ENCODE data around the gene TAPBPL.
A peak's percentile ranks its signal among the peaks of the same experiment; 100 is the strongest.

TAPBPL gene

GRCh38 chr12:6437586-6437985 lies 14.3 kb upstream of the TAPBPL start:
- no peak for DNase-seq

GRCh38 chr12:6438345-6438744 lies 13.5 kb upstream of the TAPBPL start:
- DNase-seq = no peak

DNA sequence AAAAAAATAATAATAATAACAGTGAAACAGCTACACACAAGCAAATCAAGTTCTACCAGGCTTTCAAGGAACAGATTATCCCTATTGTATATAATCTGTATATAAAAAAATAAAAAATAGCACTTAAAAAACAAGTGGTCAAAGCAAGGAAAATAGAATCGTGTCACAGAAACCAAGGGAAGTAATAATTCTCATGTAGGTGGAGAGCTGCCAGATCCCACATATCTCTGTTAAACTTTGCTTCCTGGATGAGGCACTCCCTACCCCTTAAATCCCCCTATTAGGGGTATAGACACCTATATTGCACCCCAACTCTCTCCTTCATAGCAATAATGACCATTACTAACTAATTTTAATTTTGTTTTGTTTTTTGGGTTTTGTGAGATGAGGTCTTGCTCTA lies 11.5 kb upstream of the TAPBPL start:
- no peak for DNase-seq

DNA sequence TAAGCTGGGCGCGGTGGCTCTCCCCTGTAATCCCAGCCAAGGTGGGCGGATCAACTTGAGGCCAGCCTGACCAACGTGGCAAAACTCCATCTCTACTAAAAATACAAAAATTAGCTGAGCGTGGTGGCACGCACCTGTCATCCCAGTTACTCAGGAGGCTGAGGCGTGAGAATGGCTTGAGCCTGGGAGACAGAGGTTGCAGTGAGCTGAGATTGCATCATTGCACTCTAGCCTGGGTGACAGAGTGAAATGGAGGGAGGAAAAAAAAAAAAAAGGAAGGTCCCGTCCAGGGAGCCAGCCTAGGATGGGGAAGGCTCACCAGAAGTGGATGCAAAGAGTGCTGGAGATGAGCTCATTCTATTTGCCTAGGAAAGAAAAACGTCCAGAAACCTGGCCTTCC lies 9.0 kb upstream of the TAPBPL start:
- DNase-seq = no peak

DNA sequence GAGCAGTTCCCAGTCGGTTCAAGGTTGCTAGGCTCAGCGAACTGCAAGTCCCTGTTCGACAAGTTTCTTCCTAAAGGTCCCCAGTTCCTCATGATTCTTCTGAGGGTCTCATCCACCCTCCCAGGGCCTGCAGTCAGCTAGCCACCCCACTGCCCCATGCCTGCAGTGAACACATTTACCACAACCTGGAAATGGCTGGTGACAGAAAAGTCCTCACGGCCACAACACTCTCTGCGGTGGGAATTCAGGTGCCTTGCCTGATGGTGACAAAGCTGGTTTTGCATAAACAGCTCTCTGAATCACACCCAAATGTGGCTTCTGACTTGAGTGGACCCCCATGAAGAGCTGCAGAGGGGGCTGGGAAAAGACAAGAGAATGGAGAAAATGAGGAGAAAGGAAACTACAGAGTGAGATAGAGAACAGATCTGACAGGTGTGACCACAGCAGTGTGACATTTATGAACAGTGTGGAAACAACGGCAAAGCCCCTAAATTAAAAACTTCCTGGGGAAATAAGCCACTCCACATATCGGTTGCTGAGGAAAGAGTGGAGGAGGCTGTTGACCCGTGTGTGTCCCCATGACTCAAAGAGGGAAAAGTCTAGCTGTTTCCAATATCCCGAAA lies 8.4 kb upstream of the TAPBPL start:
- peak; percentile 77 for DNase-seq

- no peak for DNase-seq
These were observed 7.8 kb upstream of the TAPBPL start for GRCh38 chr12:6444031-6444430.

- no peak for DNase-seq
These were observed 6.8 kb upstream of the TAPBPL start, which contains the start of gene CD27 for GRCh38 chr12:6444704-6445688. TSS of gene CD27 (plus strand) at chr12:6444955. CDS start at chr12:6445096, 141 bp downstream.

- no peak for DNase-seq
These were observed 1.6 kb upstream of the TAPBPL start for GRCh38 chr12:6450091-6450868.

DNA sequence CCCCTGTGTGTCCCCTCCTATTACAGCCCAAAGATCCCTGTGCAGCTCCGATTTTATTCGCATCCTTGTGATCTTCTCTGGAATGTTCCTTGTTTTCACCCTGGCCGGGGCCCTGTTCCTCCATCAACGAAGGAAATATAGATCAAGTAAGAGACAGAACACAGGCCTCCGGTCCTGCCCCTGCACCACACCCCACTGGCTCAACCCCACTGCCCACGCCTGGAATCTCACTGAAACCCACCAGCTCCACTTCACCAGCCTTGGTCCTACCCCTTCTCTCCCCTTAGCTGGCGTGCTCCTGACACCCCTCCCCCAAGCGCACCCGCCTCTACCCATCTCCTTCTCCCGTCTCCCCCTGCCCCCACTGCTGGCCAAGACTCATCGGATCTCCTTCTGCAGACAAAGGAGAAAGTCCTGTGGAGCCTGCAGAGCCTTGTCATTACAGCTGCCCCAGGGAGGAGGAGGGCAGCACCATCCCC lies 934 bp upstream of the TAPBPL start:
- peak; percentile 38 for DNase-seq

DNA sequence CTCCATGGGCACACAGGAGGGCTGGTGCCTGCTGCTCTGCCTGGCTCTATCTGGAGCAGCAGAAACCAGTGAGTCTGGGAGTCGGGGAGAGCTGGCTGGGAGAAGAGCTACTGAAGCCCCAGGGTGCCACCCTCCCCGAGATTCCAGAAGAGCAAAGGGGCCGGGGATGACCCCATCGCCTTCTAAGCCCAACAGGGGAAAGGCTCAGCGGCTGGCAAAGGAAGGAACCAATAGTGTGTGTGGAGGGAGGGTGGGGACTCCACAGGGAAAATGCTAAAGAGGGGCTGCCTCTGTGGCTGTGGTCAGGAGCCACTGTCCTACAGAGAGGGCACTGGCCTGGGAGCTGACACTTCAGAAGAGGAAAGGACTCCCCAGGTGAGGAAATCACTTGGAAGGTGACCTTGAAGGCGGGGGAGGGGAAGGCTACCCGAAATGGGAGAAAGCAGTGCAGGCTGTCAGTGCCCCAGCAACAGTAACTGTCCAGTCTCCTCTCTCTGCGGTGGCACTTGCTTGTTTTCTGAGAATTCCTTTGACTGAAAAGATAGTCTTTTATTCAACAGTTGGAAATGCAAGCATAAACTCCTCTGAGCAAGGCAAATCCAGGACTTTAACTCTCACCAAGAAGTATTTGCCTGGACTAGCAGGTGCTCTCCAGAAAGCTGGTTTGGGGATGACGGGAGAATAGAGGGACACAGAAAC lies 552 bp downstream of the TAPBPL start:
- DNase-seq = no peak

DNA sequence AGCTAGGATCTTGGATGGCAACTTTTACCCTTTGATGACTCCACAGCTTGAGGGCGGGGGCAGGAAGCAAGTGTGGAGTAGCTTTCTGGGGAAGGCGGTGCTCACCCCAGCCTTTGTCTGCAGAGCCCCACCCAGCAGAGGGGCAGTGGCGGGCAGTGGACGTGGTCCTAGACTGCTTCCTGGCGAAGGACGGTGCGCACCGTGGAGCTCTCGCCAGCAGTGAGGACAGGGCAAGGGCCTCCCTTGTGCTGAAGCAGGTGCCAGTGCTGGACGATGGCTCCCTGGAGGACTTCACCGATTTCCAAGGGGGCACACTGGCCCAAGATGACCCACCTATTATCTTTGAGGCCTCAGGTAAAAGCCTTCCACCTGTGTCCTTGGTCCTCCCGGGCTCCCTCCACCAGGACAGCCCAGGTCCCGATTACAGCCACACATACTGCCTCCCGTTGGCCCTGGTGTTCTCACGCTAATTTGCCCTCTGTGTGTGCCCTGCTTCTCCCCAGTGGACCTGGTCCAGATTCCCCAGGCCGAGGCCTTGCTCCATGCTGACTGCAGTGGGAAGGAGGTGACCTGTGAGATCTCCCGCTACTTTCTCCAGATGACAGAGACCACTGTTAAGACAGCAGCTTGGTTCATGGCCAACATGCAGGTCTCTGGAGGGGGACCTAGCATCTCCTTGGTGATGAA lies 1.2 kb downstream of the TAPBPL start:
- no peak for DNase-seq

- DNase-seq = no peak
These were observed 5.5 kb downstream of the TAPBPL start for GRCh38 chr12:6457220-6457945.

DNA sequence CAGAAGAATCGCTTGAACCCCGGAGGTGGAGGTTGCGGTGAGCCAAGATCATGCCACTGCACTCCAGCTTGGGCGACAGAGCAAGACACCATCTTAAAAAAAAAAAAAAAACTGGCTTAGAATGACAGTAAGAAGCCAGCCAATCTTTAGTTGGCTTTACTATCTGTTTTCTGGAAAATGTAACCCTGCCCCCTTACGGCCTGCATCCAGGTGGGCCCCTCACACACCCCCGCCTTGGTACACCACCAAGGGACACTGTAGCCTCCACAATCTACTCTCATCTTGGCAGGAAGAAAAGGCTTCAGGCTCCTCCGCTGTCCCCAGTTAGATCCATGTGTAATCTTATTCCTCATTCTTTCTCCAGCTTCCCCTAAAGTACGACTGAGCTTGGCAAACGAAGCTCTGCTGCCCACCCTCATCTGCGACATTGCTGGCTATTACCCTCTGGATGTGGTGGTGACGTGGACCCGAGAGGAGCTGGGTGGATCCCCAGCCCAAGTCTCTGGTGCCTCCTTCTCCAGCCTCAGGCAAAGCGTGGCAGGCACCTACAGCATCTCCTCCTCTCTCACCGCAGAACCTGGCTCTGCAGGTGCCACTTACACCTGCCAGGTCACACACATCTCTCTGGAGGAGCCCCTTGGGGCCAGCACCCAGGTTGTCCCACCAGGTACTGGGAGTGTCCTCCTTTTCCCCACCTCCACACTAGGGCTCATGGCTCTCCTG lies 6.6 kb downstream of the TAPBPL start:
- no peak for DNase-seq

GRCh38 chr12:6459004-6459337 lies 7.1 kb downstream of the TAPBPL start:
- DNase-seq = no peak

- DNase-seq = peak; percentile 46
These were observed 9.0 kb downstream of the TAPBPL start for GRCh38 chr12:6460751-6461371.

- peak; percentile 88 for DNase-seq
These were observed 9.8 kb downstream of the TAPBPL start for GRCh38 chr12:6461401-6462233.

DNA sequence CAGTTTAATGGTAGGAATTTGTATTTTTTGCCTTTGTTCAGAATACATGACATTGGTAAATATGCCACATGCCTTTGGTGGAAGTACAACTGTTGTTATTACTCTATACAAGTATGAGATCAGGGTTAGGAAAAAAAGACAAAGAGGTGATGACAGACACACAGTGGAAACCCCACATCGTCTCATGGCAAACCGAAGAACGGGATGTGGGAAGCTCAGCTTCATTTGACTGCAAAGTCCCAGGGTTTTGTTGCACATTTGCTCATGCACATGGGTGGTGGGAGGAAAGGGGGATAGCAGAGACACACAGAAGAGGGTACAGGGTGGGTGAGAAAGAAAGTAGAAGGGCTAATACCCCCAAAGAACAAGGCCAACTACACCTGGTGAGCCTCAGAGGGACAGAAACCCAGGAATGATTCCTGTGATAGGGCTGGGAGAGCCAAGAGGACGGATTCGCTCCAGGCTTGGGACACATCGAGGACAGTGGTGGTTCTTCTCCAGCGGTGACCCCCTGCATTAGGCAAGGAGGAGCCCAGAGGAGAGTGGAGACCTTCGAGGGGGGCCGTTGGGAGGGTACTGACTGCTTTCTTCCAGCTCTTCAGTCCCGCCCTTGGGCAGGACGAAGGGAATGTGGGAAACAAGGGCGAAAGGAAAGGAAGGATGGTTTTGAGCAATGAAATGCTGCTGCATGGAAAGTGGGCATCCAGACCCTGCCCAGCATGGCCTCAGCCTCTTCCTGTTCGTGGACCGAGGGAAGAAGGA lies 10.6 kb downstream of the TAPBPL start:
- DNase-seq = peak; percentile 41

DNA sequence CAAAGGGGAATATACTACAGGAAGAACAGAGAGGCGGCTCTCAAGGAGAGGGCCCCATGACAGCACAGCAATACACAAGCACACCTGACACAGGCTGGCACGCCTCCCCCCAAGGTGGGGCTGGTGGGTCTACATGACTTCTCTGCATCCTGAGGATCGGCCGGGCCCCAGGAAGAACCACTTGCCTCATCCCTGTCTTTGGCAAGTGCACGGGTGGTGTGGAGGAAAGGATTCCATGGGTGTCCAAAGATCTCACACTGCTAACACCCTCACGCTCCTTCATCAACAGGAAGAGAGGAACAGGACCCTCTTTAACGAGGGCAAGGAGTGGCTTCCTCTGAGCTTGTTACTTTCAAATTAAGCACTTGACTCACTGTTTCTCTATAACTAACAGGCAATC lies 11.4 kb downstream of the TAPBPL start:
- no peak for DNase-seq
